ENCODE measurements around the gene XIAP.

- TF ChIP-seq POLR2A (IDR thresholded peaks at IDR 0.05): no peak
- TF ChIP-seq CTCF (IDR thresholded peaks at IDR 0.05): no peak
Observed at GRCh38 chrX:123917069-123917468, 57.2 kb downstream of the XIAP start.
